IPS-15b (cell line): ENCODE results near the gene ZNF616.
A peak's percentile ranks its signal among the peaks of the same experiment; 100 is the strongest.

ENCODE experiments used
- H3K27me3 ChIP-seq: one replicate; pipeline ENCODE4 v1.6.1; 2013; ENCODE audit warnings: low read length; ENCODE audit not compliant: control insufficient read depth, insufficient read depth
- H3K36me3 ChIP-seq: one replicate; pipeline ENCODE4 v1.6.1; 2013; ENCODE audit warnings: low read length; ENCODE audit not compliant: control insufficient read depth, insufficient read depth
- H3K4me1 ChIP-seq: one replicate; pipeline ENCODE4 v1.6.1; 2013; ENCODE audit warnings: mild to moderate bottlenecking, low read length; ENCODE audit not compliant: control insufficient read depth, insufficient read depth
- H3K4me3 ChIP-seq: one replicate; pipeline ENCODE4 v1.5.1; 2013; ENCODE audit warnings: low read depth, low read length
- H3K9ac ChIP-seq: one replicate; pipeline ENCODE4 v1.6.1; 2013; ENCODE audit warnings: low read depth, mild to moderate bottlenecking, low read length
- H3K9me3 ChIP-seq: one replicate; pipeline ENCODE4 v1.6.1; 2013; ENCODE audit warnings: mild to moderate bottlenecking, low read length; ENCODE audit not compliant: control insufficient read depth, insufficient read depth

The ZNF616 gene

DNA sequence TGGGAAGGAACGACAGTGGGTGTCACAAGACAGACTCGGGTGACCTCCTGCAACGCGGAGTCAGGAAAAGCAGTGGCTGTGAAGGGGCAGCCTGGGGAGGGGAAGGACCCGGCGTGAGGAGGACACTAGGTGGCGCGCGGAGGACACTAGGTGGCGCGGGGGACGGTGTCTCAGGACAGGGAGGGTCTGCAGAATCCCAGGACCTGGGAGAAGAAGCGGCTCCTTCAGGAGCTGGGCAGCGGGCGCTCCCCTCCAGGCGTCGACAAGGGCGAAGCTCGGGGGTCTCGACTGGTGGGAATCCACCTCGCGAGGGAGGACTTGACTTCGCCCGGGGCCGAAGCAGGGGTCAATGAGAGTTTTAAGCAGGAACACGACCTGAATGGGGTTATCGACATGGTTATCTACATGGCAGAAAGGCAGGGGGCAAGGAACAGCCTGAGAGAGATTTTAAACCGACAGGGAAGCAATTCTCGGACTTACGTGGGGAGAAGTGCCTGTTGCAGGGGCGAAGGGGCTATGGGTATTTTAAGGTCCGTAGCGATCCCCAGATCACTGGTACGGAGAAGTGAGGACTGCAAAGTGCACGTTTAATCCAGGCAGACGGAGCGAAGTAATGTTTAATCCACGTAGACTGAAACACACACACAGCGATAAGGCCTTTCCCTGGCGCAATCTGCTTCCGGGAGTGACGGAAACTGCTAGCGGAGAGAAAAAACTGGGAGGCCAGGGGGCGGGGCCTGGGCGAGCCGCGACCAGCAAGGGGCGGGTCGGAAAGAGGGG is at the start of gene ZNF616:
TSS of gene ZNF616 (minus strand) at position 687 of the 780 bp plus-strand sequence. CDS start 9,426 bp downstream, outside the sequence.
- Histone ChIP-seq H3K36me3 (no peaks in the 10 kb centered on the region), H3K9ac (peak within 1 kb of the TSS; percentile 95), H3K4me3 (peak within 1 kb of the TSS; percentile 80), H3K27me3 (no peaks in the 10 kb centered on the region), H3K9me3 (no peaks in the 10 kb centered on the region), H3K4me1 (peaks cover 2% of the 10 kb centered on the region)

- H3K4me1 ChIP-seq, result peaks cover 10% of the 10 kb centered on the region
- H3K27me3 ChIP-seq, result no peaks in the 10 kb centered on the region
- H3K36me3 ChIP-seq, result peaks cover 4% of the 10 kb centered on the region
- peak overlapping the region; percentile 71 for H3K4me3 ChIP-seq
- H3K9ac ChIP-seq, result peak overlapping the region; percentile 85
- H3K9me3 ChIP-seq, result no peaks in the 10 kb centered on the region
Measured at GRCh38 chr19:52188822-52189734, 49.3 kb upstream of the ZNF616 start.

- Histone ChIP-seq H3K27me3 (no peaks in the 10 kb centered on the region), H3K4me1 (peaks cover 10% of the 10 kb centered on the region), H3K9ac (no peak overlapping the region), H3K4me3 (no peak overlapping the region), H3K36me3 (peaks cover 2% of the 10 kb centered on the region), H3K9me3 (no peaks in the 10 kb centered on the region)
Measured at GRCh38 chr19:52187407-52187806, 47.7 kb upstream of the ZNF616 start.

DNA sequence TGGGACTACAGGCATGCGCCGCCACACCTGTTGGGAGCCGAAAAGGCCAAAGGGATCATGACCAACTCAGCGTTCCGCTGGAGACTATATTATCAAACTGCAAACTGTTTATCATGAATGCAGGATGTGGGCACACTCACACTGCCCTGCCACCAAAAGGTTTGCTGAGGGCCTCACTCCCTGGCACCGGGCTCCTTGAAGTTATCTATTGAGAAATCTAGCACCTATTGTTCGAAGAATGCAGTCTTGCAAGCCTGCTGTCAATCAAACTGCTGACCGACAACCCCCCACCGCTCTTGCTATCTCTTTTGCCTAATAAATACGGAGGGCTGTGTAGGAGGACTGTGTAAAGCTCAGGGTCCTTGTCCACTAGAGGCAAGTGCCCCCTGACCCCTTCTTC is 36.8 kb upstream of the ZNF616 start:
- H3K4me1 ChIP-seq, result peaks cover 5% of the 10 kb centered on the region
- no peak overlapping the region for H3K4me3 ChIP-seq
- no peak overlapping the region for H3K9ac ChIP-seq
- no peaks in the 10 kb centered on the region for H3K9me3 ChIP-seq
- H3K36me3 ChIP-seq, result no peaks in the 10 kb centered on the region
- no peaks in the 10 kb centered on the region for H3K27me3 ChIP-seq

DNA sequence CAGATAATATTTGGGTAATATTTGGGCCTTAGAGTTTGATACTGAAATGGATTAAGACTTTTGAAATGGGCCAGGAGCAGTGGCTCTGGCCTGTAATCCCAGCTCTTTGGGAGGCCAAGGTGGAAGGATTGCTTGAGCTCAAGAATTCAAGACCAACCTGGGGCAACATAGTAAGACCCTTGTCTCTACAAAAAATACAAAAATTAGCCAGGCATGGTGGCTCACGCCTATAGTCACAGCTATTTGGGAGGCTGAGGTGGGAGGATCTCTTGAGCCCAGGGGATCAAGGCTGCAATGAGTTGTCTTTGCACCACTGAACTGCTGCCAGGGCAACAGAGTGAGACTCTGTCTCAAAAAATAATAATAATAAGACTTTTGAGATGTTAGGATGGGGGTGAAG is 32.6 kb upstream of the ZNF616 start:
- no peak overlapping the region for H3K4me3 ChIP-seq
- no peaks in the 10 kb centered on the region for H3K9me3 ChIP-seq

DNA sequence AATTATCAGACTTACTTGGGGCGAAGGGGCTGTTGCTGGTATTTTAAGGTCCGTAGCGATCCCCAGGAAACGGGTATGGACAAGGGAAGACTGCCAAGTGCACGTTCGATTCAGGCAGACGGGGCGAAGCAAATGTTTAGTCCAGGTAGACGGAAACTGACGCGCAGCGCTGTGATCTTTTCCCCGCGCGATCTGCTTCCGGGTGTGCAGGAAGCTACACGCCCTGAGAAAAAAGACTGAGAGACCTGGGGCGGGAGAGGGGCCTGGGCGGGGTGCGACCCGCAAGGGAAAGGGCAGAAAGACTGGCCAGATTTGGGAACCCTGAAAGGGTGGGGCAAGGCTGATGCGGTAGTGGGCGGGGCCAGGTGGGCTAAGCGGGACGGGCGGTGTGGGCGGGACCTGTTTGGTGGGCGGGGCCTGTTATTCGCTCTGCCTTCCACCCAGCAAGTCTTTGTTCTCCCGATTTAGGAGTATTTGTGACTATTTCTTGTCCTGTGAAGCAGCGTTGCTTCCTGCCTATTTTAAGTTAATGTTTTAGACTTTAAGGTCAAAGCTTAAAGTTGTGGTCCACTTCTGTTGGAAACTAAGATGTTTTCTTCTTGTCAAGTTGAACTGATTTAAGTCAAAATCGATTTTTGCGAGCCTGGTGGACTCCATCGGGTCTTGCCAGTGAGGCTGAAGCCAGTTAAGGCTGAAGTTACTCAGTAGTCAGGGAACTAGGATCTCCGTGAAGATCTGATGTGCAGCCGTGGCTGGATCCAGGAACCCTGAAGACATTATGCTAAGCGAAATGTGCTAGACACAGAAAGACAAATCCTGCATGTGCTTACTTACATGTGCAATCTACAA is 31.8 kb upstream of the ZNF616 start, which contains the start of gene ZNF836:
TSS of gene ZNF836 (minus strand) at position 301 of the 849 bp plus-strand sequence. CDS start 3,549 bp downstream, outside the sequence.
- Histone ChIP-seq H3K36me3 (peaks cover 11% of the 10 kb centered on the region), H3K9ac (peak within 1 kb of the TSS; percentile 62), H3K4me1 (peaks cover 5% of the 10 kb centered on the region), H3K27me3 (no peaks in the 10 kb centered on the region), H3K9me3 (no peaks in the 10 kb centered on the region), H3K4me3 (peak within 1 kb of the TSS; percentile 85)

More for the DNA sequence above, 32.6 kb upstream of the ZNF616 start:
- Histone ChIP-seq H3K27me3 (no peaks in the 10 kb centered on the region), H3K9ac (no peak overlapping the region), H3K4me1 (peaks cover 5% of the 10 kb centered on the region), H3K36me3 (peaks cover 8% of the 10 kb centered on the region)

DNA sequence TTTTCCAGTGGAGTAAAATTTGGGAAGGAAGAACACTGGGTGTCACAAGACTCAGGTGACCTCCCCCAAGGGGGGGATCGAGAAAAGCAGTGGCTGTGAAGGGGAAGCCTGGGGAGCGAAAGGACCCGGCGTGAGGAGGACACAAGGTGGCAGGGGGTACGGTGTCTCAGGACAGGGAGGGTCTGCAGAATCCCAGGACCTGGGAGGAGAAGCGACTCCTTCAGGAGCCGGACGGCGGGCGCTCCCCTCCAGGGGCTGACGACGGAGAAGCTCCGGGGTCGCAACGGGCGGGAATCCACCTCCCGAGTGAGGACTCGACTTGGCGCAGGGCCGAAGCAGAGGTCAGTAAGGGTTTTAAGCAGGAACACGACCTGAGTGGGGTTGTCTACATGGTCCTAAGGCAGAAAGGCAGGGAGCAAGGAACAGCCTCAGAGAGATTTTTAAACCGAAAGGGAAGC is 31.2 kb upstream of the ZNF616 start:
- Histone ChIP-seq H3K36me3 (peaks cover 11% of the 10 kb centered on the region), H3K9ac (peak overlapping the region; percentile 62)

GRCh38 chr19:52170304-52170703 is 30.6 kb upstream of the ZNF616 start:
- H3K9me3 ChIP-seq, result no peaks in the 10 kb centered on the region

More for the DNA sequence above, 31.2 kb upstream of the ZNF616 start:
- Histone ChIP-seq H3K27me3 (no peaks in the 10 kb centered on the region), H3K9me3 (no peaks in the 10 kb centered on the region), H3K4me1 (peaks cover 5% of the 10 kb centered on the region), H3K4me3 (peak overlapping the region; percentile 85)

GRCh38 chr19:52155596-52156359 is 16.0 kb upstream of the ZNF616 start:
- peaks cover 31% of the 10 kb centered on the region for H3K9me3 ChIP-seq
- H3K9ac ChIP-seq, result no peak overlapping the region
- H3K4me3 ChIP-seq, result no peak overlapping the region
- H3K4me1 ChIP-seq, result no peaks in the 10 kb centered on the region
- peaks cover 11% of the 10 kb centered on the region for H3K36me3 ChIP-seq
- no peaks in the 10 kb centered on the region for H3K27me3 ChIP-seq

More at GRCh38 chr19:52170304-52170703, 30.6 kb upstream of the ZNF616 start:
- Histone ChIP-seq H3K9ac (no peak overlapping the region), H3K4me1 (peaks cover 5% of the 10 kb centered on the region), H3K27me3 (no peaks in the 10 kb centered on the region), H3K4me3 (peak overlapping the region; percentile 85), H3K36me3 (peaks cover 11% of the 10 kb centered on the region)

- Histone ChIP-seq H3K9me3 (no peaks in the 10 kb centered on the region), H3K27me3 (no peaks in the 10 kb centered on the region), H3K4me3 (no peak overlapping the region), H3K9ac (no peak overlapping the region), H3K4me1 (no peaks in the 10 kb centered on the region), H3K36me3 (no peaks in the 10 kb centered on the region)
Measured at GRCh38 chr19:52148256-52148655, 8.5 kb upstream of the ZNF616 start.
